Measurements from ENCODE around the gene OPRL1.

The OPRL1 gene

DNA sequence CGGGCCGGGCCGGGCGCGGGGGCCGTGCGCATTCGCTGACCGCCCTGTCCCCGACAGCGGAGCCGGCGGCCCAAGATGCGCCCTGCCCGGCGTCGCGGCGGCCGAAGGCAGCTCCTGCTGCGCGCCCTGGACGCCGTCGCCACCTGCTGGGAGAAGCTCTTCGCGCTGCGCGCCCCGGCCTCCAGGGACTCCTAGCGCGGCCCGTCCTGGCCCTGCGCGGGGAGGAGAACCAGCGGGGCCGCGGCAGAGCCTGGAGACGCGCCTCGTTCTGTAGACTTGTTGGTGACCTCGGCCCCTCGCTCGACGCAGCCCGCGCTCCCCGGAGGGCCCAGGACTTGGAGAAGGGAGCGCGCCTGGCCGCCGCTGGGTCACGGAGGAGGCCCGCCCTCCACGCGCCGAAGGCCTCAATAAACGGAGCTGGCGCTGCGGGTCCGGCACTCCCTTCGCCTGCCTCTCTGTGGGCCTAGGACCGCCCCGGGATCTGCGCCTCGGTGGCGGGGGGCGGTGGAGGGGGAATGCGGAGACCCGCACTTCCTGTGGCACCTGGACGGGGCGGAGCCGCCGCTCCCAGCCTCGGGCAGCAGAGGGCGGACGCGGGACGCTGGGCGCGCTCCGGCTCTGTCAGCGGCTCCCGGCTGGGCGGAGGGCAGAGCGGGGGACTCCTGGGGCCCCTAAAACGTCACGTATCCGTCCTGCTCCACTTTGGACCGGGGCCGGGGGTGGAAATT is 41.2 kb upstream of the OPRL1 start:
- DNase-seq (ENCODE audit: insufficient read length, low spot score) (peak; percentile 90), FAIRE-seq (no peak)
- TF ChIP-seq POLR2A (IDR thresholded peaks at IDR 0.05; ENCODE audit: low read depth, low read length): no peak

DNA sequence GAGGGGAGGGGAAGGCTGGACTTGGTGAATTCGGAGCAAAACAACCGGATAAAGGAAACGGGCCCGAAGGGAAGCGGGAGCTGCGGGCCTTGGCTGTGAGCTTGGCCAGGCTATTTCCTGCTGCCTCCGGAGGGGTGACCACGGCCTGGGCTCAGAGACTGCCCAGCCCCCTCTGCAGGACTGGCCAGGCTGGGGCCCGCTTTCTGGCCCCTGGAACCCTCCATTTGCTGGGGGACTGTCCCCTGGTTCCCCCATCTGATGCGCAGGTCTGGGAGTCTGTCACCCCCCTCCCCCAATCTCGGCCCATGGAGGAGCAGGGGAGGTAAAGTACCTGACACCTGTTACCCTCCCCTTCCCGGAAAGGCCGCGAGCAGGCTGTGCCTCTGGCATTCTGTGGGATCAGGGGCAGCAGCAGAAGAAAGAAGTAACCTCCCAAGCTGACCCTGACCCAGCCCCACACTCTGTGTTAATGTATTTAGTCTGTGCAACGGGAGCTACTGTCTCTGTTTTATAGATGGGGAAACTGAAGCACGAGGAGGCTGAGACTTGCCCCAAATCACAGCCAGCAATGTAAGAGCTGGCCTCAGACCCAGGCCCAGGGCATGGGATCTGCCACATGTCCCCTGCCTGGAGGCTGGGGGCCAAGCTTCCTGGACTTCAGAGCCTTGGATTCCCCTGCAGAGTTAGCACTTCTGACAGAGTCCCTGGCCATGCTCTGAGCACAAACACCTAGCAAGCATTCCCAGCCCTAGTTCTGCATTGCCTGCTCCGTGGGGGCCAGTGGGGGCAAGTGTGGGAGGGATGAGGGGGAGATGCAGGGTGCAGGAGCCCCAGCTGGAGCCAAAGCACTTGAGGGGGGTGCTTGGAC is 40.4 kb upstream of the OPRL1 start:
- no peak for TF ChIP-seq POLR2A (IDR thresholded peaks at IDR 0.05; ENCODE audit: low read depth, low read length)
- FAIRE-seq (no peak), DNase-seq (ENCODE audit: insufficient read length, low spot score) (no peak)

DNA sequence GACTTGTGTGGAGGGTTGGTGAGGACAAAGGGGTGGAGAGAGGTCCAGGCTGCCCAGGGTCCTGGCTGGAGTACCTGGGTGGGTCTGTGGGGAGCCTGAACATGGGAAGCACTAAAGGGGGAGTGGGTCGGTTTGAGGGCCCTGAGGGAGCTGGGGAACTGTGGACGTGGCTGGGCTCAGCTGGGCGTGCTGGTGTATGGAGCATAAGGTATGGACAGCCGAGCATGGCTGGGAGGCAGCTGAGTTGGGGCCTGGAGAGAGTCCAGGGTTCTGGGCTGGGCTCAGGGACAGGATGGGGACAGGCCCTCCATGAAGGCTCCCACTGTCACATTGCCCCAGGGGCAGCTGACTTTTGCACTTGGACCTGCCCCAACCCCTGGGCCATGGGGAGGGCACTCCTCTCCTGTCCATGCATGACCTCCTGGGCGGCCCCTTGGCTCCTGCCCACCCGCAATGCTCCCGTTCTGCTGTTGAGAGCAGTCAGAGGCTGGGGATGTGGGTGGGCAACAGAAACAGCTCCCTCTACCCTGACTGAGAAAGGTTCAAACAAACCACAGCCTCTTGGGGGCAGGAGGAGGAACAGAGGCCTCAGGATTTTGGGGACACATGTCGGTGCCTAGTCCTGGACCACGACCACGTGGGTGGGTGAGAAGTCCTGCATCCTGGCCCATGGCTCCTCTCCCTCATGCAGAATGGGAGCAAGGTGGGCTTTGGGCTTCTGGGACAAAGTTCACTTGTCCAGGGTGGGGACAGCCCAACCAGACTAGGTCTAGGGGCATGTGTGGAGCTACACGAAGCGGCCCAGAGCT is 39.4 kb upstream of the OPRL1 start:
- FAIRE-seq (no peak), DNase-seq (ENCODE audit: insufficient read length, low spot score) (no peak)

DNA sequence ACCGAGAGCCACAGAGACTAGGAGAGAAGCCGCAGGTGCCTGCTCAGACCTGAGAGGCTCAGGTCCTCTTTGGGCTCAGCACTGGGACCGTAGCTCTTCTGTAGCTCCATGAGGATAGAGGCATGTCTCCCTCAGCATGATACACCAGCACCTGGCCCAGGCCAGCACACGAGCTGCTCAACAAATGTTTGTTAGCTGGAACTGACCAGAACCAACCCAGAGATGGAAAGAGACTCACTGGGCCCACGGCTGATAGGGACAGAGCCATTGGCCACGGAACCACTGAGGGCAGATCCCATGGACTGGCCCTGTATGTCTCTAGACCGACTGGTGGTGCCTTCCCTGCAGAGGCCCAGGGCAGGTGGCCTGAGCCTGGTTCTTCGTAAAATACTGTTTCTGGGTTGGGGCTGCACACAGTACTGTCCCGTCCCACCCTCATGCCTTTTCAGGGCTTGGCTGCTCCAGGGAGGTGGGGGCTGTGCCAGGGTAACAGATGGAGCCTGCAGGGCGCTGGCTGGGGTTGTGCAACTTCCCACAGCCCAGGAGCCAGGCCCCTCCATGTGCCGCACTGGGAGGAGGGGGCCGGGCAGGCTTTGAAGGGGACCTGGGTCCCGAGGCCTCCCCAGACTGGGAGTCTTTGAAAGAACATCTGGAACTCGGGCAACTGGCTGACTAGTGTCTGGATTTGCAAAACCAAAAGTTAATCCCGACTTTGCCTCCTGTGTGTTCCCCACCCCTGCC is 38.7 kb upstream of the OPRL1 start:
- no peak for TF ChIP-seq POLR2A (IDR thresholded peaks at IDR 0.05; ENCODE audit: low read depth, low read length)
- DNase-seq (ENCODE audit: insufficient read length, low spot score) (no peak), FAIRE-seq (no peak)

More for the DNA sequence above, 39.4 kb upstream of the OPRL1 start:
- TF ChIP-seq POLR2A (IDR thresholded peaks at IDR 0.05; ENCODE audit: low read depth, low read length): no peak

DNA sequence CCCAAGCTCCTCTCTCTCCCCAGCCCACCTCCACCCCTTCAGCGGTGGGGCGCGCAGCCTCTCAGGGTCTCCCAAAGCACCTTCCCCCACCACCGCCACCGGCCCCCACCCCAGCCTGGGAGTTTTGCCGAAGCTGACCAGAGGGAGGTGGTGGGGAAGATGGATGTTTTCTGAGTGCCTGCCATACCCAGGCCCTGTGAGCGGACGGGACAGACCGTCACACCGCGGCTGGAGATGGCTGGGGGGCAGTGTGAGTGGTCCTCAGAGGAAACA is 38.2 kb upstream of the OPRL1 start:
- TF ChIP-seq POLR2A (IDR thresholded peaks at IDR 0.05; ENCODE audit: low read depth, low read length): no peak
- no peak for DNase-seq (ENCODE audit: insufficient read length, low spot score)
- FAIRE-seq: no peak

DNA sequence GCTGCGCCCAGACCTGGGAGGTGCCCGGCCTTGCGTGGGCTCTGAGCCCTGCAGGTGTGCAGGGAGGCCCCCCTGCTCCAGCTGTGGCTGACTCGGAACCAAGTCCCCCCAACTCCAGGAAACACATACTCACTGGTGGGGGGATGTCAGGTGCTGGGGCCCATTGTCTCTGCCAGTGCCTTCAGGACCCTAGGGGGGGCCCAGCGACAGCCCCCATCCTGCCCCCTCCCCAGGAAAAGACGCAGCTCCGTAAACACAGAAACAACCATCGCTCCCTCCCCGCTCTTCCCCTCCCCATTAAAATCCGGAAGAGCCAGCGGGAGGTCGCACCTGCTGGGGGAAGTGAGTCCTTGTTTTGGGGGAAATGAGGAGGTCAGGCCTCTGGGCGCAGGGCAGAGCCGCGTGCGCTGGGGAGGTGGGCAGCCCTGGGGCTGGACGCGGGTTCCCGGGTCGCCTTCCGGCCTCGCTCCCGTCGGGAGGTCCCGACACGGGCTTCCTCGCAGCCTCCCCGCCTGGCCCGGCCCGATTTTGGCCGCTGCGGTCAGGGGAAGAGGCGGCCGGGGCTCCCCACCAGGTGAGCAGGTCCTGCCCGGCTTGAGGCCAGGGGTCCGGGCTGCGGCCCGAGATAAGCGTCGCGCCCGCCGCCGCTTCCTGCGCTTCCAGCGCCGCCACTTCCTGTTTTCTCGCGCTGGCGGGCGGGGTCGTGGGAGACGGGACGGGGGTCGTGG is 37.7 kb upstream of the OPRL1 start:
- FAIRE-seq (no peak), DNase-seq (ENCODE audit: insufficient read length, low spot score) (no peak)
- no peak for TF ChIP-seq POLR2A (IDR thresholded peaks at IDR 0.05; ENCODE audit: low read depth, low read length)

DNA sequence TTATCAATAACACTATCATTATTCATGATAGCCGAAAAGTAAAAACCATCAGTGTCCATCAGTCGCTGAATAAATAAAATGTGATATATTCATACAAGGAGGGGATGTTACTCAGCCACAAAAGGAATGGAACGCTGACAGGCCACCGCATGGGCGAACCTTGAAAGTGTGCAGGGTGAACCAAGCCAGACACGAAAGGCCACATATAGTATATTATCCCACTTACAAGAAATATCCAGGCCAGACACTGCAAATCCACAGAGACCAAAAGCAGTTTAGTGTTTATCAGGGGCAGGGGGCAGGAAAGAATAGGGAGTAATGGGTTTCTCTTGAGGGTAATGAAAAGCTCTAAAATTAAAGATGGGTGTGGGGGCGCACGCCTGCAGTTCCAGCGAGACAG is 36.1 kb upstream of the OPRL1 start:
- no peak for TF ChIP-seq POLR2A (IDR thresholded peaks at IDR 0.05; ENCODE audit: low read depth, low read length)
- no peak for FAIRE-seq

DNA sequence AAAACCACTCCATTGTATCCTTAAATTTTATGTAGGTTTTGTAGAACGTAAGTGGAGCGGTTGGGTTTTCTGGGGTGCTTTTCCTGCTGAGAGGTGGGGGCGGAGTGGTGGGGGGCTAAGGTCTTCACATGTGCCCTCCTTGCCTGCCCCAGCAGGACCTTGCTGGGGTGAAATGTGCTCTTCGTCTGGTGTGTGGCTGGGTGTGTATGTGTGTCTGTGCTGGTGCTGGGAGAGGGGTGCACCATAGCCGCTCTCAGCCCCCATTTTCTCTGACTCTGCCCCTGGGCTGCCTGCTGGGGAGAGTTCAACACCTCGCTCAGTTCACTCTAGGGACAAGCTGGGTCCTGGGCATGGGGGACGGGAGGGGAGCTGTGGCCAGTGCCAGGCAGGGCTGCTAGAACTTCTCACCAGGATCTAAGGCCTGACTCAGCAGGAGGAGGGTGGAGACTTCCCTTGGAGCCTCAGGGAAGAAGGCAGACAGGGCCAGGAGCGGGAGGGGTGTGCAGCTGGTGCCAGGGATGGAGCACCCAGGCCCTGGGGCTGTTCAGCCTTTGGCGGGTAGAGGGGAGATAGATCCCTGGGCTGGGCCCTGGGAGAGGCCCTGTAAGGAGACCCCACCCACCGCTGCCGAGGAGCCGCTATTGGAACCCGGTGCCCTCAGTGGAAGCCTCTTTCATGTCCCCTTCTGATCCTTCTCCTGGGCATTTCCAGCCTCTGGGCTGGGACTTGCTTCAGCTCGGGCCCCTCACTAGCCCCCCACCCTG is 35.2 kb upstream of the OPRL1 start:
- FAIRE-seq (no peak), DNase-seq (ENCODE audit: insufficient read length, low spot score) (peak; percentile 96)
- no peak for TF ChIP-seq POLR2A (IDR thresholded peaks at IDR 0.05; ENCODE audit: low read depth, low read length)

More for the DNA sequence above, 36.1 kb upstream of the OPRL1 start:
- DNase-seq (ENCODE audit: insufficient read length, low spot score): no peak

DNA sequence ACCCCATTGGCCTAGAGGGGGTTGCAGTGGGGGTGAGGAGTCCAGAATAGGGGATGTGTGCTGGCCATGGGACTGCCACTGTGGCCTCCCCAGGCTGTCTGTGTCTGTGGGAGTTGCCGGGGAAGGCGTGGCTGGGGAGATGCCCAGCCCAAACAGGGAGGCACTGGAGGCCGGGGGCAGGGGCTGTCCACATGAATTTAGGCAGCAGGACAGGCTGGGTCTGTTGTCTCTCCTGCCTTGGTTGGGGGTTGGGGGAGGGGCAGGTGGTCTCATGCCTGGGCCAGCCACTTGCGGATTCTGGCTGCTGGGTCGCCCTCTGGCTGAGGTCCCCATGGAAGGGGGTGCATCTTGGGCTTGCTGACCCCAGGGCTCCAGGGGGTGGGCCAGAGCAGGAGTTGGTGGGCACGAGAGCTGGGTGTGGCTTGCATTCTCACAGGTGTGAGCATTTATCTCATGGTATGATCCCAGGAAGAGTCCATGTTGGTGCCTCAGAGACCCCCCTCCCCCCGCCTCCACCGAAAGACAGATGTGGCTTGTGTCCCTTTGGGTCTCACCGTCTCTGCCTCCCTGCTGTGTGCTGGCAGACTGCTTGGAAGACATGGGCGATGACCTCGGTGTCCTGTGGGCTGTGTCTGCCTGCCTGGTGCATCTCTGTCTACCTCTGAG is 34.4 kb upstream of the OPRL1 start:
- TF ChIP-seq POLR2A (IDR thresholded peaks at IDR 0.05; ENCODE audit: low read depth, low read length): no peak
- FAIRE-seq (no peak), DNase-seq (ENCODE audit: insufficient read length, low spot score) (no peak)

DNA sequence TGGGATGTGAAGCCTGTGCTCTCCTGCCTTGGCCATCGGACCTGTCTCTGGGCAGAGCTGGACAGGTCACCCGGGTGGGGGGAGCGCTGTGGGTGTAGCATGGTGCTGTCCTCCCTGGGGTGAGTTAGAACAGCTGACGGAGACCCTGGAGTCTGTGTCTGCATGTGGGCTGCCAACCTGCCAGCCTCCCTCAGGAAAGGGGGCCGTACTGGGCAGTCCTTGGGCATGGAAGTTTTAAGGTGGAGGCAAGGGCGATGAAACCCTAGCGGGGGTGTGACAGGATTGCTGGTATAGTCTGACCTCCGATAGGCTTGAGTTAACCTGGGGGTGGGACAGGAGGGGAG is 32.9 kb upstream of the OPRL1 start:
- no peak for FAIRE-seq
- no peak for TF ChIP-seq POLR2A (IDR thresholded peaks at IDR 0.05; ENCODE audit: low read depth, low read length)
- no peak for DNase-seq (ENCODE audit: insufficient read length, low spot score)

DNA sequence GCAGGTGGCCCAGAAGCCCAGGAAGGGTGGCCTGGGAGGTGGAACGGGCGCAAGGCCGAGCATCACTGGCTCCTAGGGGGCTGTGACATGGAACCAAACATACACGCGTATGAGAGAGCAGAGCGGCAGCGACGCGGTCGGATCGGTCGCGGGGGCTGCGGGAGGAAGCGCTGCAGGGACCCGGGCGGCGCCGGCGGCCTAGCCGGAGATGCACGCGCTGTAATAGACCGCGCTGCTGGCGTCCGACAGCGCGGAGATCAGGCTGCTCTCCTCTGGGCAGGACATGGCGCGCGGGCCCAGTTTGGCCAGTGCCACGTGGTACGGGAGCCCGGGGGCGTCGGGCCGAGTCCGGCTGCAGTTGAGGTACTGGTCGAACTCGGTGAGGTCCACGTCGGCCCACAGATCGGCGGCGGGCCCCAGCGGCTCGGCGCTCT is 31.9 kb upstream of the OPRL1 start:
- no peak for DNase-seq (ENCODE audit: insufficient read length, low spot score)
- FAIRE-seq: no peak
- no peak for TF ChIP-seq POLR2A (IDR thresholded peaks at IDR 0.05; ENCODE audit: low read depth, low read length)

All from H54 (cell line).